Hematopoietic multipotent progenitor cell treated with erythropoietin and hydrocortisone succinate and interleukin-3 and kit ligand, for 8 days (in vitro differentiated cells): ENCODE data around the gene PBX4.
A peak's percentile ranks its signal among the peaks of the same experiment; 100 is the strongest.

Experiments
- DNase-seq: peaks from one replicate; pipeline ENCODE4 v3.0.0-alpha.2; 2015

The PBX4 gene

GRCh38 chr19:19517235-19517619 is 101.3 kb downstream of the PBX4 start:
- DNase-seq = no peak

GRCh38 chr19:19515642-19516519 is 102.6 kb downstream of the PBX4 start, which contains the start of gene NDUFA13:
Gene NDUFA13, plus strand, starts transcription at chr19:19516225. Its CDS starts 14 bp downstream, at chr19:19516239.
- peak; percentile 95 for DNase-seq

GRCh38 chr19:19514881-19515641 is 103.4 kb downstream of the PBX4 start, which contains the start of gene TSSK6:
Gene TSSK6, minus strand, starts transcription at chr19:19515548. Its CDS starts 121 bp downstream, at chr19:19515427.
- DNase-seq = no peak

DNA sequence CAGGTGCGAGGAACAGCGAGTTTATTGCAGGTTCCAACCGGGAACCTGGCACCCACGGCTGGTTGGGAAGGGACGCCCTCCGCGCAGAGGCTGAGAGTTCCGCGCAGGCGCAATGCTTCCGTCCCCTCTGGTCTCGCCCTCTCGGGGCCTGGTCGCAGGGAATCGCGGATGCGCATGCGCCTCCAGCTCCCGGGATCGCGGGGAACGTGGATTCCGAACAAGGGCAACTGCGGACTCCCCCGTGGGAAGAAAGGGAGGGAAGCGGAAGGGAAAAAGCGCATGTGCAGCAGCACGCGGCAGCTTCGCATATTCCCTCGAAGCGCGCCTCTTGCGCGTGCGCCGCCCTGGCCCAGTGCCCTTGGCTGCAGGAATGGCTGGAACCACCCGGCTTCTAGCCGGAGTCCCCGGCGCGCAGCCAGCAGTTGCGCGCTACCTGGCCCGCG is 104.3 kb downstream of the PBX4 start:
- DNase-seq = peak; percentile 40

DNA sequence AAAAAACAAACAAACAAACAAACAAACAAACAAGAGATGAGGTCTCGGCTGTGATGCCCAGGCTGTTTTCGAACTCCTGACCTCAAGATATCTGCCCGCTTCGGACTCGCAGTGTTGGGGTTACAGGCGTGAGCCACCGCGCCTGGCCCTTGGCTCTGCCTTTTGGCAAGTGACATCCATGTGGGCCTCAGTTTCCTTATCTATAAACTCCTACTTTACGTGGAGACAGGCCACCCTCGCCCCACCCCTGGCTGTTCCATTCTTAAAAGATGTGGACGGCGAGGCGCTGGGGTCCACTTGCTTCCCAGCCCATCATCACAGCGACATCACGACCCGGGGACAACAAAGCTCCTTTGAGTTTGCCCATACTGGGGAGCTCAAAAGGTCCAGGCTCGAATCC is 104.8 kb downstream of the PBX4 start:
- DNase-seq = no peak
